Naive B cell (primary cell): ENCODE data around the gene GABARAPL2. TPM values are rescaled to one million over a fixed set of nuclear protein-coding genes. Genes with fewer than 3 reads are reported as not detected.

Experiments
- ATAC-seq, 2 donors: fragments of 150-1000 bp; cut with Tn5 transposase; 2 replicates each; pipeline ENCODE4 v1.10.0; 2021; ENCODE audit warnings: low read depth in 2 of 2, mild to moderate bottlenecking in 2 of 2, moderate library complexity in 2 of 2
- DNase-seq: peaks from one replicate; pipeline ENCODE4 v3.0.0; 2022
- H3K27ac Mint-ChIP-seq, 6 donors: one replicate each; pipeline ENCODE4 v1.8.0; 2020 to 2022; ENCODE audit warnings: mild to moderate bottlenecking in 6 of 6, mixed read lengths in 6 of 6, moderate library complexity in 5 of 6, inconsistent platforms in 2 of 6
- H3K27me3 Mint-ChIP-seq, 3 donors: one replicate each; pipeline ENCODE4 v1.8.0; 2021 to 2022; ENCODE audit warnings: mixed read lengths in 3 of 3, mild to moderate bottlenecking in 1 of 3
- H3K36me3 Mint-ChIP-seq, 2 donors: one replicate each; pipeline ENCODE4 v1.8.0; 2020 to 2022; ENCODE audit warnings: mixed read lengths in 2 of 2, inconsistent platforms in 1 of 2, mild to moderate bottlenecking in 1 of 2
- H3K4me1 Mint-ChIP-seq, 3 donors: one replicate each; pipeline ENCODE4 v1.8.0; 2020 to 2022; ENCODE audit warnings: mixed read lengths in 3 of 3, inconsistent platforms in 1 of 3, mild to moderate bottlenecking in 1 of 3, moderate library complexity in 1 of 3
- H3K4me3 Mint-ChIP-seq, 8 donors: one replicate each; pipeline ENCODE4 v1.8.0; 2020 to 2022; ENCODE audit warnings: mild to moderate bottlenecking in 8 of 8, mixed read lengths in 8 of 8, moderate library complexity in 8 of 8, inconsistent platforms in 2 of 8
- H3K9me3 Mint-ChIP-seq, 7 donors: one replicate each; pipeline ENCODE4 v1.8.0; 2020 to 2022; ENCODE audit warnings: mixed read lengths in 7 of 7, mild to moderate bottlenecking in 5 of 7, inconsistent platforms in 2 of 7, moderate library complexity in 1 of 7
- polyA plus RNA-seq, 6 donors: library from polyadenylated mRNA; unstranded; fragments of 300-500 nt; fragmentation: Illumina TruSeq; gene quantifications; one replicate each; pipeline ENCODE4 v1.2.3, GENCODE V29; 2021; ENCODE audit warnings: low read depth in 6 of 6

The GABARAPL2 gene
- polyA plus RNA-seq, 6 donors from 2014 or later: 251 to 332 (median 315) TPM

GRCh38 chr16:75616521-75617010 is 50.4 kb downstream of the GABARAPL2 start:
- no peaks in the 10 kb centered on the region for H3K27me3 Mint-ChIP-seq
- peaks cover 11 to 16% (median 13%) of the 10 kb centered on the region in 3 donors for H3K4me1 Mint-ChIP-seq
- H3K27ac Mint-ChIP-seq: no peak overlapping the region
- ATAC-seq (no peak), DNase-seq (no peak)
- peaks cover 0 to 13% of the 10 kb centered on the region in 2 donors for H3K36me3 Mint-ChIP-seq
- peak overlapping the region in 2 of 8 donors; percentile 1 to 47 for H3K4me3 Mint-ChIP-seq
- no peaks in the 10 kb centered on the region for H3K9me3 Mint-ChIP-seq

DNA sequence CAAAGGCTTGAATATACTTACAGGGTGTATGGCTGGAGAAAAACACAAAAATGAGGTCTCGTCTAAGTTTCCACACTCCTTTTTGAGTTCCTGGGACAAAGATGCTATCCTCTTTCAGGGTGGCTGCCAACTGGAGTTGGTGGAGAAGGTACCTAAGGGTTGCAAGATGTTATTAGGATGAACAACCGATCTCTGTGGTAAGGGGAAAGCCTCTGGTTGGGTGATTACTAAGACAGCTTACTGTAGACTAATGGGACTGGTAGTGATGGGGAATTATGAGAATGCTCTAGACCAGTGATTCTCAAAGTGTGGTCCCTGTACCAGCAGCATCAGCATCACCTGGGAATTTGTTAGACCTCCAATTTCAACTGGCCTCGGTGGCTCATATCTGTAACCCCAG is 50.9 kb downstream of the GABARAPL2 start:
- Mint-ChIP-seq H3K4me3 (peak overlapping the region in 1 of 8 donors; percentile 47), H3K4me1 (peaks cover 14 to 22% (median 19%) of the 10 kb centered on the region in 3 donors), H3K36me3 (peaks cover 0 to 13% of the 10 kb centered on the region in 2 donors), H3K27me3 (no peaks in the 10 kb centered on the region), H3K27ac (no peak overlapping the region), H3K9me3 (no peaks in the 10 kb centered on the region)
- DNase-seq (no peak), ATAC-seq (no peak)

- H3K4me3 Mint-ChIP-seq: peak overlapping the region in 1 of 8 donors; percentile 36
- peaks cover 0 to 13% of the 10 kb centered on the region in 2 donors for H3K36me3 Mint-ChIP-seq
These were observed 52.6 kb downstream of the GABARAPL2 start for GRCh38 chr16:75618780-75619179.

GRCh38 chr16:75620326-75621169 is 54.4 kb downstream of the GABARAPL2 start:
- H3K4me1 Mint-ChIP-seq: peaks cover 18 to 39% (median 19%) of the 10 kb centered on the region in 3 donors
- peak overlapping the region in 4 of 6 donors; percentile 11 to 57 (median 42) for H3K27ac Mint-ChIP-seq
- H3K36me3 Mint-ChIP-seq: peaks cover 0 to 7% of the 10 kb centered on the region in 2 donors
- peak overlapping the region in 4 of 8 donors; percentile 19 to 94 (median 46) for H3K4me3 Mint-ChIP-seq
- ATAC-seq (no peak), DNase-seq (no peak)
- H3K9me3 Mint-ChIP-seq: no peaks in the 10 kb centered on the region
- H3K27me3 Mint-ChIP-seq: no peaks in the 10 kb centered on the region

More at GRCh38 chr16:75618780-75619179, 52.6 kb downstream of the GABARAPL2 start:
- Mint-ChIP-seq H3K4me1 (peaks cover 14 to 37% (median 19%) of the 10 kb centered on the region in 3 donors), H3K27me3 (no peaks in the 10 kb centered on the region), H3K9me3 (no peaks in the 10 kb centered on the region), H3K27ac (no peak overlapping the region)
- no peak for DNase-seq
- no peak for ATAC-seq

GRCh38 chr16:75621170-75621477 is 54.9 kb downstream of the GABARAPL2 start:
- ATAC-seq (no peak), DNase-seq (no peak)
- peak overlapping the region in 4 of 6 donors; percentile 11 to 57 (median 42) for H3K27ac Mint-ChIP-seq
- H3K9me3 Mint-ChIP-seq: no peaks in the 10 kb centered on the region
- H3K4me3 Mint-ChIP-seq: peak overlapping the region in 3 of 8 donors; percentile 25 to 97 (median 94)
- H3K27me3 Mint-ChIP-seq: no peaks in the 10 kb centered on the region
- peaks cover 18 to 39% (median 19%) of the 10 kb centered on the region in 3 donors for H3K4me1 Mint-ChIP-seq
- H3K36me3 Mint-ChIP-seq: peaks cover 0 to 7% of the 10 kb centered on the region in 2 donors

GRCh38 chr16:75622761-75623605 is 56.8 kb downstream of the GABARAPL2 start, which contains the start of gene ADAT1:
Gene ADAT1, minus strand, starts transcription at chr16:75623281. Its CDS starts 2,482 bp downstream, at chr16:75620799.
- DNase-seq (peak; percentile 95), ATAC-seq (peak; percentile 96)
- Mint-ChIP-seq H3K4me1 (peaks cover 19 to 39% (median 23%) of the 10 kb centered on the region in 3 donors), H3K36me3 (peaks cover 7 to 12% of the 10 kb centered on the region in 2 donors), H3K27ac (peak within 1 kb of the TSS; percentile 95 to 99 (median 98)), H3K27me3 (no peaks in the 10 kb centered on the region), H3K4me3 (peak within 1 kb of the TSS; percentile 92 to 99 (median 98)), H3K9me3 (no peaks in the 10 kb centered on the region)

- no peak for DNase-seq
- no peaks in the 10 kb centered on the region for H3K27me3 Mint-ChIP-seq
These were observed 58.7 kb downstream of the GABARAPL2 start for GRCh38 chr16:75624921-75625334.

DNA sequence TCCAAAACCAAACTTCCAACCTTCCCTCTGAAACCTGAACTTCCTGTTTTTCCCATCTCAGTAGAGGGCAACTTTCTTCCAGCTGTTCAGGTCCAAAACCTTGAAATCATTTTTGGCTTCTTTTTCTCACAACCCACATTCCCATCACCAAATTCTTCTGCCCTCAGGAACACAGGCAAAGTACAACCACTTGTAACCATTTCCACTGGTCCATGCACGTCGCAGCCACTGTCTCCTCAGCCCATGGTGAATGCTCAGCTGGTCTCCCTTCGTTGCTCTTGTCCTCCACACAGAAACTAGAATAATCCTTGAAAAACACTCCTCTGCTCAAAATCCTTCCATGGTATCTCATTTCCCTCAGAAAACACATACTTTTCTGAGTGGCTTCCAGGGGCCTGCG is 60.6 kb downstream of the GABARAPL2 start:
- DNase-seq (no peak), ATAC-seq (no peak)
- Mint-ChIP-seq H3K27ac (peak overlapping the region in 5 of 6 donors; percentile 57 to 94 (median 65)), H3K9me3 (no peaks in the 10 kb centered on the region), H3K27me3 (no peaks in the 10 kb centered on the region), H3K4me1 (peaks cover 4 to 26% (median 9%) of the 10 kb centered on the region in 3 donors), H3K36me3 (peaks cover 15 to 20% of the 10 kb centered on the region in 2 donors), H3K4me3 (peak overlapping the region in 2 of 8 donors; percentile 10 to 12)

More at GRCh38 chr16:75624921-75625334, 58.7 kb downstream of the GABARAPL2 start:
- peak overlapping the region in 5 of 6 donors; percentile 23 to 89 (median 58) for H3K27ac Mint-ChIP-seq
- peak overlapping the region in 5 of 8 donors; percentile 34 to 83 (median 47) for H3K4me3 Mint-ChIP-seq
- H3K4me1 Mint-ChIP-seq: peaks cover 19 to 45% (median 23%) of the 10 kb centered on the region in 3 donors
- H3K9me3 Mint-ChIP-seq: no peaks in the 10 kb centered on the region
- H3K36me3 Mint-ChIP-seq: peaks cover 11 to 20% of the 10 kb centered on the region in 2 donors
- ATAC-seq: no peak

Other genes with a start within 250 kb of the GABARAPL2 start
- gene CFDP1, start 132.9 kb upstream of the GABARAPL2 start, polyA plus RNA-seq: 10 to 100 TPM; 22.6 to 36.3 (median 31.6) TPM
- gene TMEM170A, start 101.7 kb upstream of the GABARAPL2 start, polyA plus RNA-seq: 10 to 100 TPM; 37.3 to 51.2 (median 44.6) TPM
- under 1 TPM in 2 of 6 donors, not detected in 4; 0.15 to 0.17 TPM for gene CHST6, start 70.9 kb upstream of the GABARAPL2 start, polyA plus RNA-seq
- gene CHST5, start 30.3 kb upstream of the GABARAPL2 start, polyA plus RNA-seq: not detected
- gene TMEM231, start 10.1 kb upstream of the GABARAPL2 start, polyA plus RNA-seq: 1 to 10 TPM in 3 of 6 donors, under 1 TPM in 2, not detected in 1; 0.21 to 1.4 (median 1.1) TPM
- 10 to 100 TPM; 27.4 to 49.7 (median 39.2) TPM for gene ADAT1, start 56.9 kb downstream of the GABARAPL2 start, polyA plus RNA-seq
- 100 to 1,000 TPM; 164 to 243 (median 184) TPM for gene KARS1, start 81.3 kb downstream of the GABARAPL2 start, polyA plus RNA-seq
- gene TERF2IP, start 81.4 kb downstream of the GABARAPL2 start, polyA plus RNA-seq: 100 to 1,000 TPM in 5 of 6 donors, 10 to 100 TPM in 1; 82.1 to 159 (median 128) TPM
- not detected for gene CPHXL2, start 110.6 kb downstream of the GABARAPL2 start, polyA plus RNA-seq
- under 1 TPM in 1 of 6 donors, not detected in 5; 0.34 TPM for gene DUXB, start 135.1 kb downstream of the GABARAPL2 start, polyA plus RNA-seq
- gene CPHXL, start 160.1 kb downstream of the GABARAPL2 start, polyA plus RNA-seq: not detected